K562 (cell line): ENCODE data around the gene MS4A8. TPM values are rescaled to one million over a fixed set of nuclear protein-coding genes. Genes with fewer than 3 reads are reported as not detected.
A peak's percentile ranks its signal among the peaks of the same experiment; 100 is the strongest.

ENCODE experiments used
- ATAC-seq: fragments of 200-7000 bp; cut with Tn5 transposase; 3 replicates; pipeline ENCODE4 v1.9.1; 2020; ENCODE audit warnings: moderate library complexity
- BruUV-seq: library from RNA; stranded (reverse); fragments of 400-500 nt; replicated peaks from 2 replicates; lab custom pipeline; 2021; lab: Mats Ljungman, UMichigan
- CTCF ChIA-PET: fragments of 300-600 bp; formaldehyde crosslinking; extraction: SDS; loops from one replicate; lab custom pipeline; 2021; ENCODE audit warnings: low intra/inter-chr PET ratio; lab: Yijun Ruan, JAX
- POLR2A ChIA-PET: fragments of 300-600, 350-650 bp; sonication (Branson Sonifier 250); formaldehyde crosslinking; extraction: SDS; loops from one replicate; lab custom pipeline; 2021; ENCODE audit warnings: antibody characterized with exemption, inconsistent platforms; lab: Yijun Ruan, JAX
- DNase-seq, 4 experiments: peaks; one replicate each; pipeline versions ENCODE4 v3.0.0 to v3.0.0-alpha.2; 2011 to 2018; ENCODE audit warnings: low spot score in 3 of 4, mixed read lengths in 3 of 4; ENCODE audit errors: extremely low read depth in 1 of 4
- FAIRE-seq: peaks from 2 replicates; lab custom pipeline; 2011; peaks lifted over from hg19 to GRCh38; lab: Jason Lieb, UNC
- H2AFZ ChIP-seq: 2 replicates; pipeline ENCODE4 v1.6.0; 2011; ENCODE audit warnings: low read depth, low read length, control low read depth, inconsistent platforms
- H3K27ac ChIP-seq: fragments of 200-600 bp; 3 replicates; pipeline ENCODE4 v1.8.0; 2011; ENCODE audit warnings: low read depth, mild to moderate bottlenecking, control low read depth, inconsistent platforms, low read length, moderate library complexity, mixed read lengths; ENCODE audit errors: extremely low read depth
- H3K27me3 ChIP-seq, 2 experiments: fragments of 300-600 bp in 1 of 2; 2 replicates in 1 of 2; 3 replicates in 1 of 2; pipeline versions ENCODE4 v1.6.0 to v1.8.0; 2011; ENCODE audit warnings: inconsistent platforms in 2 of 2, low read length in 2 of 2, mild to moderate bottlenecking in 1 of 2, mixed read lengths in 1 of 2, moderate library complexity in 1 of 2; ENCODE audit not compliant: control insufficient read depth in 2 of 2, insufficient read depth in 2 of 2
- H3K36me3 ChIP-seq: fragments of 300-600 bp; 3 replicates; pipeline ENCODE4 v1.8.0; 2011; ENCODE audit warnings: mild to moderate bottlenecking, low read length, inconsistent platforms; ENCODE audit not compliant: control insufficient read depth, insufficient read depth
- H3K4me1 ChIP-seq, 2 experiments: fragments of 200-600 bp in 1 of 2; replicated peaks in 1 of 2; 2 replicates in 1 of 2; 3 replicates in 1 of 2; pipeline versions ENCODE4 v1.5.1 to v1.8.0; 2011; ENCODE audit warnings: inconsistent platforms in 2 of 2, low read length in 2 of 2, mild to moderate bottlenecking in 1 of 2, mixed read lengths in 1 of 2, moderate library complexity in 1 of 2; ENCODE audit not compliant: control insufficient read depth in 2 of 2, insufficient read depth in 2 of 2
- H3K4me2 ChIP-seq: 2 replicates; pipeline ENCODE4 v1.6.1; 2011; ENCODE audit warnings: low read length, control low read depth, inconsistent platforms, mixed read lengths; ENCODE audit not compliant: insufficient read depth
- H3K4me3 ChIP-seq: fragments of 200-600 bp; sonication (generic), shearing (Covaris generic); 2 replicates; pipeline ENCODE4 v1.5.1; 2016; ENCODE audit warnings: control low read depth, inconsistent platforms
- H3K79me2 ChIP-seq: fragments of 200-600 bp; 3 replicates; pipeline ENCODE4 v1.8.0; 2011; ENCODE audit warnings: low read length, inconsistent platforms; ENCODE audit not compliant: control insufficient read depth, insufficient read depth
- H3K9ac ChIP-seq, 2 experiments: 2 replicates each; pipeline versions ENCODE4 v1.6.0 to v1.6.1; 2011; ENCODE audit warnings: low read depth in 2 of 2, low read length in 2 of 2, control low read depth in 1 of 2, inconsistent platforms in 1 of 2, mild to moderate bottlenecking in 1 of 2, mixed read lengths in 1 of 2; ENCODE audit not compliant: insufficient read depth in 1 of 2
- H3K9me1 ChIP-seq: one replicate; pipeline ENCODE4 v1.6.0; 2011; ENCODE audit warnings: inconsistent platforms, mild to moderate bottlenecking, low read length, moderate library complexity; ENCODE audit not compliant: control insufficient read depth, insufficient read depth
- H3K9me3 ChIP-seq: replicated peaks from 2 replicates; pipeline ENCODE4 v1.5.1; 2011; ENCODE audit warnings: low read depth, low read length, inconsistent platforms; ENCODE audit not compliant: control insufficient read depth, insufficient read depth
- H4K20me1 ChIP-seq: replicated peaks from 2 replicates; pipeline ENCODE4 v1.6.1; 2011; ENCODE audit warnings: low read length, inconsistent platforms, mixed read lengths; ENCODE audit not compliant: control insufficient read depth, insufficient read depth
- CEBPB ChIP-seq: fragments of 450-650 bp; IDR thresholded peaks from 2 replicates; pipeline ENCODE4 v1.6.1; 2016; ENCODE audit warnings: missing genetic modification characterization, missing compliant biosample characterization
- SP2 ChIP-seq: IDR thresholded peaks from 2 replicates; pipeline ENCODE4 v1.6.1; 2011; ENCODE audit warnings: mild to moderate bottlenecking, low read depth, low read length, moderate library complexity; ENCODE audit not compliant: poor library complexity, severe bottlenecking; ENCODE audit errors: extremely low read depth
- ZBTB11 ChIP-seq, 3 experiments: fragments of 200-800 bp in 1 of 3; fragments of 250-450 bp in 1 of 3; fragments of 450-650 bp in 1 of 3; sonication (Bioruptor Pico) in 1 of 3; sonication (Bioruptor generic) in 1 of 3; formaldehyde crosslinking in 1 of 3; IDR thresholded peaks; 2 replicates each; pipeline versions ENCODE4 v1.6.1 to v1.8.0; 2016 to 2022; ENCODE audit warnings: mild to moderate bottlenecking in 2 of 3, missing genetic modification characterization in 2 of 3, missing compliant biosample characterization in 1 of 3, moderate library complexity in 1 of 3
- WGBS: fragments of 100-300 bp; shearing (Covaris generic); methylation state at CpG from one replicate; pipeline ENCODE4 v1.1.6; 2016; ENCODE audit warnings: low coverage, mixed read lengths; ENCODE audit not compliant: insufficient coverage; ENCODE audit errors: missing lambda C conversion rate; 5-methylcytosine and 5-hydroxymethylcytosine counted together
- in situ Hi-C: fragments of 300-500 bp; cut with MboI; formaldehyde crosslinking; loops from 4 replicates; pipeline ENCODE4 v1.15.0; 2018; ENCODE audit warnings: inconsistent platforms, mixed read lengths
- intact Hi-C: fragments of 100-400 bp; cut with micrococcal nuclease; formaldehyde crosslinking; loops from 2 replicates; pipeline ENCODE4 v1.14.2; 2022
- polyA plus RNA-seq, 8 experiments: library from polyadenylated mRNA; depleted of rRNA in 4 of 8; stranded (reverse) in 5 of 8; unstranded in 3 of 8; fragments of >200 nt; fragmentation: Nextera tagmentation in 2 of 8; fragmentation: Illumina TruSeq in 1 of 8; extraction: Ambion mirVana in 2 of 8; extraction: Trizol in 1 of 8; gene quantifications; 2 replicates each; pipeline versions ENCODE4 v1.2.1 to v1.2.3, GENCODE V29; 2011 to 2014; ENCODE audit warnings: inconsistent platforms in 1 of 8, missing spikeins in 1 of 8
- total RNA-seq, 7 experiments: library from RNA; depleted of rRNA in 6 of 7; stranded (reverse); fragments of >200 nt in 6 of 7; fragmentation: Illumina TruSeq in 2 of 7; extraction: Trizol in 2 of 7; gene quantifications; 2 replicates each; pipeline versions ENCODE4 v1.2.1 to v1.2.3, GENCODE V29; 2011 to 2021; ENCODE audit warnings: low replicate concordance in 1 of 7

Gene MS4A8
- total and polyA plus RNA-seq, 9 of the 15 experiments (the other 6 are each of a cell fraction or from before 2014, with no cell fraction given), result not detected

- TF ChIP-seq ZBTB11 (CRISPR knock-in tag; IDR thresholded peaks at IDR 0.05), result peak in 1 of 3 experiments; percentile 56; a peak in 2 of 6 replicates
These were observed 65.5 kb downstream of the MS4A8 start (continued) for GRCh38 chr11:60764879-60765278.

- ChIA-PET CTCF (no interaction called here), POLR2A (interaction anchor here (0.6 kb wide), 1 partner anchor 17 kb away, joined by 3 read pairs; no protein-coding TSS in a partner anchor)
- DNase-seq, result no peak
- Histone ChIP-seq H3K9me1 (no peaks in the 10 kb centered on the region), H4K20me1 (no peaks in the 10 kb centered on the region), H3K4me2 (no peak overlapping the region), H2AFZ (no peak overlapping the region), H3K36me3 (no peaks in the 10 kb centered on the region), H3K4me3 (no peak overlapping the region), H3K27me3 (peaks cover 37 to 60% of the 10 kb centered on the region in 2 experiments), H3K9me3 (no peaks in the 10 kb centered on the region)
- no peak for ATAC-seq
- FAIRE-seq, result no peak
- BruUV-seq, result no TSS peak
- 21% methylated on average over 5 of the region's 5 CpGs for WGBS
- in situ Hi-C loops, result no loop called here
- intact Hi-C loops, result no loop called here
- TF ChIP-seq CEBPB (tag) (0 out of 2 replicates have a peak, but pooled peaks have one; percentile 13), SP2 (no peak)
- TF ChIP-seq, all 486 proteins: peak for 1
- H3K27ac ChIP-seq, result no peak overlapping the region
- no peaks in the 10 kb centered on the region for H3K79me2 ChIP-seq
- H3K4me1 ChIP-seq, result peaks cover 0 to 10% of the 10 kb centered on the region in 2 experiments; a peak in 1 of 5 replicates
- H3K9ac ChIP-seq, result no peak overlapping the region
These were observed 65.9 kb downstream of the MS4A8 start for GRCh38 chr11:60765355-60765754.

Other genes with a start within 250 kb of the MS4A8 start
Only the 7 nearest of the 12 such genes appear.
- gene MS4A13, start 184.2 kb upstream of the MS4A8 start, total RNA-seq (2014; rRNA removed), result not detected in 2 replicates
- gene MS4A13, start 184.2 kb upstream of the MS4A8 start, total RNA-seq (2014; rRNA removed; fragmentation: Illumina TruSeq; extraction: Trizol), result 0.51 TPM in 1 of 2 replicates, not detected in the other
- gene MS4A13, start 184.2 kb upstream of the MS4A8 start, total RNA-seq (2015; rRNA removed; fragmentation: Illumina TruSeq; extraction: Trizol), result 0.23 TPM in 1 of 2 replicates, not detected in the other
- 0.40 TPM in 1 of 2 replicates, not detected in the other for gene MS4A13, start 184.2 kb upstream of the MS4A8 start, total RNA-seq (2021)
- gene MS4A13, start 184.2 kb upstream of the MS4A8 start, polyA plus RNA-seq (2011; rRNA removed), result 0.09 and 0.36 TPM in 2 replicates
- not detected in 2 replicates for gene MS4A13, start 184.2 kb upstream of the MS4A8 start, polyA plus RNA-seq (2014; fragmentation: Illumina TruSeq; extraction: Trizol)
- gene MS4A13, start 184.2 kb upstream of the MS4A8 start, polyA plus RNA-seq (2014; fragmentation: Nextera tagmentation; extraction: Ambion mirVana), result under 1 TPM; 0.15 to 0.43 TPM
- gene MS4A13, start 184.2 kb upstream of the MS4A8 start, polyA plus RNA-seq (2014; rRNA removed), result not detected in 2 replicates
- not detected in 2 replicates for gene MS4A18, start 25.1 kb downstream of the MS4A8 start, total RNA-seq (2014; rRNA removed)
- not detected in 2 replicates for gene MS4A18, start 25.1 kb downstream of the MS4A8 start, total RNA-seq (2014; rRNA removed; fragmentation: Illumina TruSeq; extraction: Trizol)
- gene MS4A18, start 25.1 kb downstream of the MS4A8 start, total RNA-seq (2015; rRNA removed; fragmentation: Illumina TruSeq; extraction: Trizol), result not detected in 2 replicates
- not detected in 2 replicates for gene MS4A18, start 25.1 kb downstream of the MS4A8 start, total RNA-seq (2021)
- not detected in 2 replicates for gene MS4A18, start 25.1 kb downstream of the MS4A8 start, polyA plus RNA-seq (2011; rRNA removed)
- not detected in 2 replicates for gene MS4A18, start 25.1 kb downstream of the MS4A8 start, polyA plus RNA-seq (2014; fragmentation: Illumina TruSeq; extraction: Trizol)
- gene MS4A18, start 25.1 kb downstream of the MS4A8 start, polyA plus RNA-seq (2014; fragmentation: Nextera tagmentation; extraction: Ambion mirVana), result not detected
- gene MS4A18, start 25.1 kb downstream of the MS4A8 start, polyA plus RNA-seq (2014; rRNA removed), result not detected in 2 replicates
- not detected in 2 replicates for gene MS4A15, start 57.3 kb downstream of the MS4A8 start, total RNA-seq (2014; rRNA removed)
- not detected in 2 replicates for gene MS4A15, start 57.3 kb downstream of the MS4A8 start, total RNA-seq (2014; rRNA removed; fragmentation: Illumina TruSeq; extraction: Trizol)
- gene MS4A15, start 57.3 kb downstream of the MS4A8 start, total RNA-seq (2015; rRNA removed; fragmentation: Illumina TruSeq; extraction: Trizol), result not detected in 2 replicates
- not detected in 2 replicates for gene MS4A15, start 57.3 kb downstream of the MS4A8 start, total RNA-seq (2021)
- gene MS4A15, start 57.3 kb downstream of the MS4A8 start, polyA plus RNA-seq (2011; rRNA removed), result not detected in 2 replicates
- gene MS4A15, start 57.3 kb downstream of the MS4A8 start, polyA plus RNA-seq (2014; fragmentation: Illumina TruSeq; extraction: Trizol), result not detected in 2 replicates
- not detected for gene MS4A15, start 57.3 kb downstream of the MS4A8 start, polyA plus RNA-seq (2014; fragmentation: Nextera tagmentation; extraction: Ambion mirVana)
- gene MS4A15, start 57.3 kb downstream of the MS4A8 start, polyA plus RNA-seq (2014; rRNA removed), result not detected in 2 replicates
- not detected in 2 replicates for gene MS4A10, start 85.7 kb downstream of the MS4A8 start, total RNA-seq (2014; rRNA removed)
- gene MS4A10, start 85.7 kb downstream of the MS4A8 start, total RNA-seq (2014; rRNA removed; fragmentation: Illumina TruSeq; extraction: Trizol), result not detected in 2 replicates
- gene MS4A10, start 85.7 kb downstream of the MS4A8 start, total RNA-seq (2015; rRNA removed; fragmentation: Illumina TruSeq; extraction: Trizol), result not detected in 2 replicates
- gene MS4A10, start 85.7 kb downstream of the MS4A8 start, total RNA-seq (2021), result not detected in 2 replicates
- gene MS4A10, start 85.7 kb downstream of the MS4A8 start, polyA plus RNA-seq (2011; rRNA removed), result not detected in 2 replicates
- gene MS4A10, start 85.7 kb downstream of the MS4A8 start, polyA plus RNA-seq (2014; fragmentation: Illumina TruSeq; extraction: Trizol), result not detected in 2 replicates
- not detected for gene MS4A10, start 85.7 kb downstream of the MS4A8 start, polyA plus RNA-seq (2014; fragmentation: Nextera tagmentation; extraction: Ambion mirVana)
- not detected in 2 replicates for gene MS4A10, start 85.7 kb downstream of the MS4A8 start, polyA plus RNA-seq (2014; rRNA removed)
- 85.1 and 104 TPM in 2 replicates for gene CCDC86, start 142.5 kb downstream of the MS4A8 start, total RNA-seq (2014; rRNA removed)
- 7.3 and 8.6 TPM in 2 replicates for gene CCDC86, start 142.5 kb downstream of the MS4A8 start, total RNA-seq (2014; rRNA removed; fragmentation: Illumina TruSeq; extraction: Trizol)
- gene CCDC86, start 142.5 kb downstream of the MS4A8 start, total RNA-seq (2015; rRNA removed; fragmentation: Illumina TruSeq; extraction: Trizol), result 19.8 and 23.1 TPM in 2 replicates
- gene CCDC86, start 142.5 kb downstream of the MS4A8 start, total RNA-seq (2021), result 102 and 114 TPM in 2 replicates
- gene CCDC86, start 142.5 kb downstream of the MS4A8 start, polyA plus RNA-seq (2011; rRNA removed), result 25.2 and 34.9 TPM in 2 replicates
- 90.5 and 97.8 TPM in 2 replicates for gene CCDC86, start 142.5 kb downstream of the MS4A8 start, polyA plus RNA-seq (2014; fragmentation: Illumina TruSeq; extraction: Trizol)
- gene CCDC86, start 142.5 kb downstream of the MS4A8 start, polyA plus RNA-seq (2014; fragmentation: Nextera tagmentation; extraction: Ambion mirVana), result 1 to 10 TPM; 4.6 to 6.4 TPM
- gene CCDC86, start 142.5 kb downstream of the MS4A8 start, polyA plus RNA-seq (2014; rRNA removed), result 76.8 and 80.6 TPM in 2 replicates
- gene PTGDR2, start 156.3 kb downstream of the MS4A8 start, total RNA-seq (2014; rRNA removed), result 1.9 and 2.5 TPM in 2 replicates
- 0.64 and 0.80 TPM in 2 replicates for gene PTGDR2, start 156.3 kb downstream of the MS4A8 start, total RNA-seq (2014; rRNA removed; fragmentation: Illumina TruSeq; extraction: Trizol)
- gene PTGDR2, start 156.3 kb downstream of the MS4A8 start, total RNA-seq (2015; rRNA removed; fragmentation: Illumina TruSeq; extraction: Trizol), result 0.87 and 1.1 TPM in 2 replicates
- gene PTGDR2, start 156.3 kb downstream of the MS4A8 start, total RNA-seq (2021), result 2.6 and 3.0 TPM in 2 replicates
- 1.7 and 1.9 TPM in 2 replicates for gene PTGDR2, start 156.3 kb downstream of the MS4A8 start, polyA plus RNA-seq (2011; rRNA removed)
- 1.6 TPM in 2 replicates for gene PTGDR2, start 156.3 kb downstream of the MS4A8 start, polyA plus RNA-seq (2014; fragmentation: Illumina TruSeq; extraction: Trizol)
- under 1 TPM; 0.51 to 0.55 TPM for gene PTGDR2, start 156.3 kb downstream of the MS4A8 start, polyA plus RNA-seq (2014; fragmentation: Nextera tagmentation; extraction: Ambion mirVana)
- gene PTGDR2, start 156.3 kb downstream of the MS4A8 start, polyA plus RNA-seq (2014; rRNA removed), result 0.82 and 1.9 TPM in 2 replicates
- not detected in 2 replicates for gene ZP1, start 167.9 kb downstream of the MS4A8 start, total RNA-seq (2014; rRNA removed)
- gene ZP1, start 167.9 kb downstream of the MS4A8 start, total RNA-seq (2014; rRNA removed; fragmentation: Illumina TruSeq; extraction: Trizol), result not detected in 2 replicates
- gene ZP1, start 167.9 kb downstream of the MS4A8 start, total RNA-seq (2015; rRNA removed; fragmentation: Illumina TruSeq; extraction: Trizol), result not detected in 2 replicates
- not detected in 2 replicates for gene ZP1, start 167.9 kb downstream of the MS4A8 start, total RNA-seq (2021)
- gene ZP1, start 167.9 kb downstream of the MS4A8 start, polyA plus RNA-seq (2011; rRNA removed), result 0.11 and 0.12 TPM in 2 replicates
- not detected in 2 replicates for gene ZP1, start 167.9 kb downstream of the MS4A8 start, polyA plus RNA-seq (2014; fragmentation: Illumina TruSeq; extraction: Trizol)
- gene ZP1, start 167.9 kb downstream of the MS4A8 start, polyA plus RNA-seq (2014; fragmentation: Nextera tagmentation; extraction: Ambion mirVana), result not detected
- gene ZP1, start 167.9 kb downstream of the MS4A8 start, polyA plus RNA-seq (2014; rRNA removed), result 0.15 TPM in 1 of 2 replicates, not detected in the other